Measurements from ENCODE around the gene SEC23IP.
A peak's percentile ranks its signal among the peaks of the same experiment; 100 is the strongest.
"Not testable (repeated sequence)": the region's sequence is repeated elsewhere in the genome, so short reads cannot be mapped to it uniquely, and the experiment has no call there.

The SEC23IP gene

GRCh38 chr10:119892188-119893065 lies at the start of gene SEC23IP:
Gene SEC23IP (plus strand): TSS chr10:119892730. CDS start chr10:119892783, 53 bp downstream.
- DNase-seq: peak; percentile 80 to 88

GRCh38 chr10:119845656-119846055 lies 46.9 kb upstream of the SEC23IP start:
- DNase-seq: no peak

- peak; percentile 2 to 40 for DNase-seq
Observed at GRCh38 chr10:119849031-119849789, 43.3 kb upstream of the SEC23IP start.

- no peak for DNase-seq
Observed at GRCh38 chr10:119849944-119850343, 42.6 kb upstream of the SEC23IP start.

GRCh38 chr10:119852277-119852676 lies 40.3 kb upstream of the SEC23IP start:
- no peak for DNase-seq

GRCh38 chr10:119852822-119853221 lies 39.7 kb upstream of the SEC23IP start:
- DNase-seq: no peak

- DNase-seq: no peak
Observed at GRCh38 chr10:119853574-119853973, 39.0 kb upstream of the SEC23IP start.

- DNase-seq: no peak
Observed at GRCh38 chr10:119858063-119858462, 34.5 kb upstream of the SEC23IP start.

- DNase-seq: peak in 1 of 2 experiments; percentile 35
Observed at GRCh38 chr10:119859420-119860258, 32.9 kb upstream of the SEC23IP start.

GRCh38 chr10:119860866-119861607 lies 31.5 kb upstream of the SEC23IP start:
- no peak for DNase-seq

GRCh38 chr10:119862524-119862923 lies 30.0 kb upstream of the SEC23IP start:
- no peak for DNase-seq

GRCh38 chr10:119863951-119864565 lies 28.5 kb upstream of the SEC23IP start:
- no peak for DNase-seq

- no peak for DNase-seq
Observed at GRCh38 chr10:119865699-119866240, 26.8 kb upstream of the SEC23IP start.

GRCh38 chr10:119867317-119867716 lies 25.2 kb upstream of the SEC23IP start:
- no peak for DNase-seq

GRCh38 chr10:119869398-119869797 lies 23.1 kb upstream of the SEC23IP start:
- not testable (repeated sequence) for DNase-seq

- peak in 1 of 2 experiments; percentile 9 for DNase-seq
Observed at GRCh38 chr10:119871881-119872609, 20.5 kb upstream of the SEC23IP start.

- no peak for DNase-seq
Observed at GRCh38 chr10:119872610-119872859, 20.0 kb upstream of the SEC23IP start, which contains the start of gene MCMBP. Gene MCMBP (minus strand): TSS chr10:119872843. CDS start chr10:119872584, 259 bp downstream.

- DNase-seq: peak; percentile 43 to 69
Observed at GRCh38 chr10:119872860-119873681, 19.5 kb upstream of the SEC23IP start.

GRCh38 chr10:119878524-119878923 lies 14.0 kb upstream of the SEC23IP start:
- no peak for DNase-seq

Measured in SW 1271 (cell line).